GM12878 (cell line): ENCODE measurements around the gene CD164L2. TPM values are rescaled to one million over a fixed set of nuclear protein-coding genes. Genes with fewer than 3 reads are reported as not detected.

Experiments used
- ATAC-seq: fragments of 200-7000 bp; cut with Tn5 transposase; 3 replicates; pipeline ENCODE4 v1.9.1; 2020; ENCODE audit warnings: mild to moderate bottlenecking, moderate library complexity
- BruUV-seq: library from RNA; stranded (reverse); fragments of 400-500 nt; replicated peaks from 2 replicates; lab custom pipeline; 2021; lab: Mats Ljungman, UMichigan
- CTCF ChIA-PET: fragments of 300-600 bp; sonication (Branson Sonifier 250); formaldehyde crosslinking; extraction: SDS; loops from one replicate; lab custom pipeline; 2021; ENCODE audit warnings: inconsistent platforms; lab: Yijun Ruan, JAX
- POLR2A ChIA-PET: fragments of 350-600 bp; formaldehyde crosslinking; extraction: SDS; loops from one replicate; lab custom pipeline; 2021; ENCODE audit warnings: inconsistent platforms; lab: Charles Lee
- RAD21 ChIA-PET: fragments of 300-600 bp; sonication (Branson Sonifier 250); formaldehyde crosslinking; loops from one replicate; lab custom pipeline; 2023; ENCODE audit warnings: antibody characterized with exemption; ENCODE audit not compliant: unreplicated experiment; lab: Charles Lee
- SMC1A ChIA-PET: fragments of 300-600 bp; sonication (Branson Sonifier 250); formaldehyde crosslinking; loops from one replicate; lab custom pipeline; 2023; ENCODE audit not compliant: unreplicated experiment, uncharacterized antibody; lab: Charles Lee
- DNase-seq: peaks from one replicate; pipeline ENCODE4 v3.0.0-alpha.2; 2011; ENCODE audit warnings: low read depth, low spot score
- FAIRE-seq: peaks from 3 replicates; lab custom pipeline; 2011; peaks lifted over from hg19 to GRCh38; lab: Jason Lieb, UNC
- H2AFZ ChIP-seq: 2 replicates; pipeline ENCODE4 v1.6.0; 2011; ENCODE audit warnings: low read depth, low read length, control low read depth; ENCODE audit not compliant: control insufficient read depth
- H3K27ac ChIP-seq: 2 replicates; pipeline ENCODE4 v1.5.1; 2011; ENCODE audit warnings: control low read depth; ENCODE audit not compliant: control insufficient read depth, insufficient read depth
- H3K27me3 ChIP-seq, 2 experiments: replicated peaks in 1 of 2; 2 replicates each; pipeline versions ENCODE4 v1.6.0 to v1.6.1; 2011; ENCODE audit warnings: low read length in 1 of 2; ENCODE audit not compliant: control insufficient read depth in 2 of 2, insufficient read depth in 2 of 2
- H3K36me3 ChIP-seq, 2 experiments: 2 replicates each; pipeline ENCODE4 v1.5.1; 2011; ENCODE audit warnings: low read length in 1 of 2; ENCODE audit not compliant: control insufficient read depth in 2 of 2, insufficient read depth in 2 of 2
- H3K4me1 ChIP-seq: 2 replicates; pipeline ENCODE4 v1.6.1; 2011; ENCODE audit warnings: mild to moderate bottlenecking, low read length, moderate library complexity, mixed read lengths; ENCODE audit not compliant: control insufficient read depth, insufficient read depth
- H3K4me2 ChIP-seq: 2 replicates; pipeline ENCODE4 v1.6.0; 2011; ENCODE audit warnings: control low read depth; ENCODE audit not compliant: control insufficient read depth, insufficient read depth
- H3K4me3 ChIP-seq: fragments of 200-600 bp; sonication (generic); 2 replicates; pipeline ENCODE4 v1.5.1; 2016
- H3K79me2 ChIP-seq: 2 replicates; pipeline ENCODE4 v1.6.0; 2011; ENCODE audit warnings: low read length; ENCODE audit not compliant: control insufficient read depth, insufficient read depth
- H3K9ac ChIP-seq: 2 replicates; pipeline ENCODE4 v1.8.0; 2011; ENCODE audit warnings: low read length, control low read depth, mixed read lengths; ENCODE audit not compliant: control insufficient read depth, insufficient read depth
- H3K9me3 ChIP-seq: replicated peaks from 3 replicates; pipeline ENCODE4 v1.5.1; 2011; ENCODE audit warnings: mild to moderate bottlenecking, low read length; ENCODE audit not compliant: control insufficient read depth, insufficient read depth
- H4K20me1 ChIP-seq: 2 replicates; pipeline ENCODE4 v1.6.0; 2011; ENCODE audit not compliant: control insufficient read depth, insufficient read depth
- BCL11A ChIP-seq: IDR thresholded peaks from 2 replicates; pipeline ENCODE4 v1.6.1; 2011; ENCODE audit warnings: low read depth, low read length
- CHD4 ChIP-seq: fragments of 200-600 bp; sonication (generic); IDR thresholded peaks from 2 replicates; pipeline ENCODE4 v1.6.1; 2016; ENCODE audit warnings: mild to moderate bottlenecking
- IRF5 ChIP-seq: fragments of 450-650 bp; IDR thresholded peaks from 2 replicates; pipeline ENCODE4 v1.6.1; 2017; ENCODE audit warnings: borderline replicate concordance
- PKNOX1 ChIP-seq: fragments of 450-650 bp; IDR thresholded peaks from 2 replicates; pipeline ENCODE4 v1.6.1; 2016; ENCODE audit warnings: mild to moderate bottlenecking
- REST ChIP-seq: IDR thresholded peaks from 2 replicates; pipeline ENCODE4 v1.6.1; 2012; ENCODE audit warnings: mild to moderate bottlenecking, low read depth, low read length
- SKIL ChIP-seq: fragments of 450-650 bp; IDR thresholded peaks from 2 replicates; pipeline ENCODE4 v1.6.1; 2017; ENCODE audit warnings: mild to moderate bottlenecking, low read depth, inconsistent platforms; ENCODE audit not compliant: poor library complexity, severe bottlenecking
- WRNIP1 ChIP-seq: IDR thresholded peaks from 2 replicates; pipeline ENCODE4 v1.6.1; 2011; ENCODE audit warnings: low read depth, low read length, improper control_type of control experiment, borderline replicate concordance
- ZBTB4 ChIP-seq: fragments of 450-650 bp; formaldehyde crosslinking; IDR thresholded peaks from 2 replicates; pipeline ENCODE4 v1.4.0; 2022; ENCODE audit warnings: mild to moderate bottlenecking, moderate library complexity
- WGBS: methylation state at CpG from one replicate; pipeline ENCODE4 v1.1.6; 2016; ENCODE audit warnings: low lambda C conversion rate; ENCODE audit not compliant: insufficient replicate concordance, insufficient coverage; ENCODE audit errors: missing lambda C conversion rate; 5-methylcytosine and 5-hydroxymethylcytosine counted together
- in situ Hi-C: fragments of 300-500 bp; cut with MboI; formaldehyde crosslinking; loops from 9 replicates; pipeline ENCODE4 v1.14.3; 2018; ENCODE audit warnings: mixed read lengths
- intact Hi-C: fragments of 100-400 bp; cut with micrococcal nuclease; formaldehyde crosslinking; loops from one replicate; pipeline ENCODE4 v1.14.2; 2022; ENCODE audit not compliant: unreplicated experiment
- polyA plus RNA-seq, 11 experiments: library from polyadenylated mRNA; depleted of rRNA in 4 of 11; unstranded in 6 of 11; stranded (reverse) in 5 of 11; fragments of >200 nt; fragmentation: Nextera tagmentation in 4 of 11; fragmentation: Illumina TruSeq in 1 of 11; extraction: Ambion mirVana in 4 of 11; extraction: Trizol in 1 of 11; gene quantifications; 1 replicate in 1 of 11; 2 replicates in 10 of 11; pipeline versions ENCODE4 v1.2.1 to v1.2.3, GENCODE V29; 2011 to 2016; ENCODE audit warnings: inconsistent platforms in 2 of 11, missing spikeins in 2 of 11, low read depth in 1 of 11
- total RNA-seq, 4 experiments: library from RNA; depleted of rRNA in 3 of 4; stranded (reverse); fragments of >200 nt in 3 of 4; fragmentation: Illumina TruSeq in 1 of 4; extraction: Trizol in 1 of 4; gene quantifications; 2 replicates each; pipeline versions ENCODE4 v1.2.1 to v1.2.3, GENCODE V29; 2013 to 2021

Gene CD164L2
- total and polyA plus RNA-seq, 10 of the 15 experiments (the other 5 are each of a cell fraction or from before 2014, with no cell fraction given), result not detected

GRCh38 chr1:27383661-27384060 lies 528 bp upstream of the CD164L2 start (continued):
- TF ChIP-seq SKIL, result no peak
- TF ChIP-seq, all 136 proteins: peak for 0

- no peak overlapping the region for H3K27ac ChIP-seq
- ChIA-PET SMC1A (no interaction called here), RAD21 (interaction anchor here (1.2 to 1.5 kb wide), 3 partner anchors 17 to 40 kb away, joined by 3 to 5 read pairs (median 3); partner anchors contain the start of gene SYTL1), POLR2A (no interaction called here), CTCF (interaction anchor here (0.6 to 1.8 kb wide), 10 partner anchors 13 to 86 kb away, joined by 3 to 9 read pairs (median 4); partner anchors contain the start of gene MAP3K6)
- no peaks in the 10 kb centered on the region for H3K36me3 ChIP-seq
- no peaks in the 10 kb centered on the region for H3K79me2 ChIP-seq
- in situ Hi-C loops (no loop called here), intact Hi-C loops (no loop called here)
- H3K4me1 ChIP-seq, result no peaks in the 10 kb centered on the region; the same call in 1 of the 2 replicates
- no peak overlapping the region for H2AFZ ChIP-seq
- H3K9me3 ChIP-seq, result no peaks in the 10 kb centered on the region
- ATAC-seq (no peak; the same call in 2 of the 3 replicates), FAIRE-seq (no peak), DNase-seq (no peak)
- peaks cover 0 to 2% of the 10 kb centered on the region in 2 experiments; a peak in 2 of 4 replicates for H3K27me3 ChIP-seq
- BruUV-seq, result no TSS peak
- H4K20me1 ChIP-seq, result no peaks in the 10 kb centered on the region
- no peak overlapping the region for H3K4me2 ChIP-seq
- H3K9ac ChIP-seq, result no peak overlapping the region
- no peak overlapping the region for H3K4me3 ChIP-seq
- WGBS, result 54% methylated on average over 18 of the region's 18 CpGs
- TF ChIP-seq PKNOX1, result no peak
- no peak for TF ChIP-seq CHD4
- TF ChIP-seq IRF5, result no peak
- no peak for TF ChIP-seq ZBTB4 (CRISPR knock-in tag)
- TF ChIP-seq REST, result no peak
- TF ChIP-seq WRNIP1, result no peak
- no peak for TF ChIP-seq BCL11A
Measured at GRCh38 chr1:27381969-27382762, 967 bp downstream of the CD164L2 start.
